NAMALWA (cell line): ENCODE data around the gene NOL4L.
"Not testable (repeated sequence)": the region's sequence is repeated elsewhere in the genome, so short reads cannot be mapped to it uniquely, and the experiment has no call there.

ENCODE experiments used
- DNase-seq: peaks from one replicate; pipeline ENCODE4 v3.0.0-alpha.2; 2015; ENCODE audit warnings: low spot score

NOL4L gene

DNA sequence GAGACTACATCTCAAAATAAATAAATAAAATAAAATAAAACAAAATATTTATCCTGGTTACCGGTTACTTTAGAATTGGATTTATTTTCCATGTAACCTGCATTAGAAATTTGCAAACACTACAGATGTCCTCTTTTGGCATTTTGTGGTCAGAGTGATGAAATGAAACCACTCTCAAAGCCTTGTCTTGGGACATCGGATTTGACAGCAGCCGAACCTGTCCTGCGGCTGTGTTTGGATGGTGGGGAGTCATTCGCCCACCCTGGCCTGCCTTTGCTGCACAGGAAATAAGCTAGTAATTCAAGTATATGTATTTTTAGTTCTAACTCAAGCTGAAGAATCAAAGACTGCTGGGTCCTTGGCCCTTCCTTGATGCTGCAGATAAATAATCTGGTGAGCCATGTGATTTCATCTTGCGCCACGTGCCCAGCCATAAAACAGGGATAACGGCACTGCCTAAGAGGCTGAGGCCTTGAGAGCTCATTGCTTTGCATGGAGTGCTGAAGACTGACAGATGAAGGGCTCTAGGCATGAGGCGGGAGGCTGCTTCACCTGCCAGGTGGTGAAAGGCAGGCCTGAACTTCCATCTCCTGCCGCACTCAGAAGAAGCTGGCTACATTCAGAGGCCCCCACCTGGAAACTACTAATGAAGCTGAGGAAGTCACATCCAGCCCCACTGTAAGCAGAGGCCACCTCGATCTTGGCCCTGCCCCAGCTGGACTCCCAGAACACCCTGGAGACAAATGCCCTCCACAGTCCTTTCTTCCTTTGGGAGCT is 76.9 kb downstream of the NOL4L start:
- no peak for DNase-seq

DNA sequence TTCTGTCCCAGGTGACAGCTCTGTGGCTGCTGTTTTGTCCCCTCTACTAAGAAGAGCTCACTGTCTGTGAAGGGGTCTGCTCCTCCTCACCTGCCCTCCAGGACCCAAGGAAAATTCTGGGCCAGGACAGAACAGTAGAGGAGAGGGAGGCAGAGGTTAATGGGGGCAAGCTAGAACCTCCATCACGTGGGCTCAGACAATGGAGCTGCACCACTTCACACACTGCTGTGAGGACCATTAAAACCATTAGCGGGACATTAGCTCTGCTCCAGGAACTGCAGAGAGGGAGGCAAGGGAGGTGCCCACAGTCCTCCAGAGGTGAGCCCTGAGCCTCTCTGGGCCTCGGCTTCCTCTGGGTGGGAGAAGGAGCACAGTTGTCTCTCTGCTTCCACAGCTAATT is 78.4 kb downstream of the NOL4L start:
- DNase-seq: no peak

DNA sequence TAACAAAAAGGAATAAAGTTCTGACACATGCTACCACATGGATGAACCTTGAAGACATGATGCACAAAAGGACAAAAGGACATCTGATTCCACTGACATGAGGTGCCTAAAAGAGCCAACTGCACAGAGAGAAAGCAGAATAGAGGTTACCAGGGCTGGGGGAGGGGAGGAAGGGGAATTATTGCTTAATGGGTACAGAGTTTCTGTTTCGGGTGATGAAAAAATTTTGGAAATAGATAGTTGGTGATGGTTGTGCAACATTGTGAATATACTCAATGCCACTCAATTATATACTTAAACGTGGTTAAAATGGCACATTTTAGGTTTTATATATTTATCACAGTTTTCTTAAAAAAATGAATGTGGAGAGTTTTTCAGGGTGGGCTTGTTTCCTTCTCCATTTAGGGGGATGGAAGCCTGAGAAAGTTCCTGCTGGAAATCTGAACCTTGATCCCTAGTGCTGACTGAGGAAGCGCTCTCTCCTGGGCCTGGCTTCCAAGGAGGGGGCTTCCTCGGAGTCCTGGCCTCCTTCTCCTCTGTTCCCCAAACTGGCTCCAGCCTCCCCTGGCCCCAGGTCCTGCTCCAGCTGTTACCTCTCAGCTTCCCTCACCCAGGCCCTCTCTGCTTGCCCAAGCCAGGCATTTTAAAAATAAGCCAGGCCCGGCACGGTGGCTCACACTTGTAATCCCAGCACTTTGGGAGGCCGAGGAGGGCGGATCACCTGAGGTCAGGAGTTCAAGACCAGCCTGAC is 79.2 kb downstream of the NOL4L start:
- DNase-seq: no peak

DNA sequence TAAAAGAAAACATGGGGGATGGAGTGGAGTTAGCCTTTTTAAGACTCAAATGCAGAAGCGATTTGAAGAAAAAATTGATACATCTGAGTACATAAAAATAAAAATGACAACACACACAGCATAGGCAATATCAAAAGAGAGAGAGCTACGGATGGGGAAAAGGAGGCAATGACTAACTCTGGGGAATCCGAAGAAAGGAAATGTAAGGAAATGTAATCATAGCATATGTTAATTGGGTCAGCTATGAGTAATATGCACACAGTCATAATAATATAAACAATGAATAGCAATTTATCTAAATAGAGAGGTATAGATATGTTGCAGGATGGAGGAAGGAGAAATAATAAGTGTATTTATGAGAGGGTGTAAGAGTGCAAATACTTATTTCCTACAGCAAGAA is 83.4 kb downstream of the NOL4L start:
- DNase-seq: no peak

DNA sequence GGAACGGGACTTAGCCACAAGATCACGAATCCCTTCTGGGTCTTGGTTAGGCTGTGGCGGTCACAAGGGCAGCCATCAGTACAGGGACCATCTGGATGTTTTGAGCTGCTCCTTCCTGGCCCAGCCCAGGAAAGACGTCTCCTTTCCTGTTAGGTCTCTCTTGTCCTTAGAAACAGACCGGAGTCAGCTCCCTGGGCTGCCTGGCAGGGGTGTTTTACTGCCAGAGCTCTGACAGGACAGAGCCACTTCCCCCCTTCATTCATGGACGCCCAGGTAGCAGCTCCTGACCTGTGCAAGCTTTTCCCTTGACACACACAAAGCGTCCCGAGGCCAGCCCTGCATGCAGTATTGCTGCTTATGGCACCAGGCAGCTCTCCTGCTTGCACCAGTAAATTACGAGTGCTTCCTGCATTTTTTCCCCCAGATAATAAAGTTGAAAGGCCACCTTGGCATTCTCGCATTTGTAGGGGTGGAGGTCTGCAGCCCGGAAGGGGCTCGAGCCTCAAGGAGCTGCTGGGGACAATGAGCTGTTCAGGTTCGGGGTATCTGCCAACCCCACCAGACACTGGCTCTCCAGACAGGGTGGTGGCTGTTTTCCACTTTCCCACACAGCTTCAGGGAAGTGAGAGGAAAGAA is 87.4 kb downstream of the NOL4L start:
- no peak for DNase-seq

DNA sequence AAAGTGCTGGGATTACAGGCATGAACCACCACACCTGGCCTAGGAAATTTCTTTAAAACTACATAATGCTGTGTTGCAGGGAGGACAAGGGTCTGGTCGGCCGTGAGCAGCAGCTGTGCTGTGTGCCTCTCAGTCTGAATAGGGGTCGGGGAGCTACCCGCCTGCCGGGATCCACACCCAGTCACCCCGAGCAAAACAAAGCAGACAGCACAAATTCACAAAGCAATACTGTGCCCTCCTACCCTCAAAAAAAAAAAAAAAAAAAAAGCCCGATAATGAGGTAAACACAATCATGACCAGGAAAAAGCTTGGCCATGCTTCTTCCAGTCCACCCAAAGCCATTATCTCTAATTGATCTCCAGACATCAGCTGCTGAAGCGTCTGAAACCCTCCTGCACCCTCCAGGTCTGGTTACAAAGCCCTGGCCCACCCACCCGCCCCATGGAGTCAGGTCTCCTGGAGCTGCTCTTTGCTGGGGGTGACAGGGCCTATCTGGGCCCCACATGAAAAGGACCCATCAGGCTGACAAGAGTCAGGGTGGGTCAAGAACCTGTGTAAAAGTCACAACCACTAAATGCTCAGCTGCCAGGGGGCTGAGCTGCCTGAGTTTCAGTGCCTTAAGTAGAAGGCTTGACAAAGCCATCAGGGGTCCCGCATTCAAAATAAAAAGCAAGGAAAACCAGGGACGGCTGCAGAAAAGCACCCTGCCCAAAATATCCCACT is 88.2 kb downstream of the NOL4L start:
- DNase-seq: no peak

DNA sequence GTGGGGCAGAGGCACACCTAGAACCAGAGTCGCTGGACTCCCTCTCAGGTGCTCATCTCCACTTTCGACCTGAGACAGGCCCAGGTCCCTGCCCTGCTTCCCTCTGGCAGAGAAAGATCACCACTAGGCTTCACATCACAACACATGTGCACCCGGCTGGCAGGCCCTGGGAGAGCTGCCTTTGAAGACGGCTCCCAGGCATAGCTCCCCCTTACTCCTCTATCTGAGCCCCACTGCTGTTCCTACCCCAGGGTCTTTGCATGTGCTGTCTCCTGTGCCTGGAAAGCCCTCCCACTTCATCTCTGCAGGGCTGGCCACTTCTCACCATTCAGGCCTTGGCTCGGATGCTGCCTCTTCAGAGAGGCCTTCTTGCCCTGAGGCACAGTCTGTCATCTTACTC is 89.2 kb downstream of the NOL4L start:
- no peak for DNase-seq

DNA sequence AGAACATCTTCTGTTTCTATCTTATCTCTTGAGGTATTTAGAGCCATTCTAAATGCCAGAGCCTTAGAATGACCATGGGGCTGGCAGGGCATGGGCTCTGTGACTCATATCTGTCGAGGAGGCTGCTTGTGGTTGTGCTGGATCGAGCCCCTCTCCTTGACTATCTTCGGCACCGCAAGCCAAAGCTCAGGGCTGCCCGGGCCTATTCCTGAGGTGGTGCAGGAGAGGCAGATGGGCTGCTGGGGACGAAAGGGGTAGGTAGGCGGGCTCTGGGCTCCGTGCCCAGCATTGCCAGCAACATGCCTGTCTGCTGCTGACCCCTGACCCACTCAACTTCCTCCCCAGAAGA is 89.9 kb downstream of the NOL4L start:
- no peak for DNase-seq

DNA sequence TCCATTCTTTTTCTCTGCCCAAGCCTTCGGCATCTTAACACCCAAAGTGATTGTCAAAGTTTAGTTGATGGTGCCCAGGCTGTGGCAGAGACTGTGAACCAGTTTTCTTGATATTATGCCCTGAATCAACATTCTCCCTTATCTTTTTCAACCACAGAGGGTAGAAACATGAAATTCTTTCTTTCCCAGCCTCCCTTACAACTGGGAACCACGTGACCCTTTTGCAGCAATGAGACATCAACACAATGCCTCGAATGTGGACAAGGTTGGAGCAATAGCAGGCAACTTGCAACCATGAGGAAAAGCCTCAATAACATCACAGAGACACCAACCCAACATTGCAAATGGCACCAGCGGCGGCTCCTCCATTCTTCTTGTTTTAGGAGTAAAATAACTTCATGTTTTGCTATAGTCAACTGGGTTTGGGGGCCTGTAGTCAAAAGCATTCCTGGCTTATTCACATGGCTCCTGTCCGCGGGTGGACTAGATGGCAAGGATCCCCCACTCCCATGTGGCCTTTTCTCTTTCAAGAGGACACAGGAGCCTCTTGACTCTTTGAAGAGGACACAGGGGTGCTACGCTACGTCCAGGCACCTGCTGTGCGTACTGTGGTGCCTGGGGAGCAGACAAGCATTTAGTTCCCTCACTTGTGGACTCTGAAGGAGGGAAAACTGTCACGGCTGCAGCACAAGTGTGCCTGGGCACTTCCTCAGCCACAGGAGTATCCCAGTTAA is 90.5 kb downstream of the NOL4L start:
- no peak for DNase-seq

DNA sequence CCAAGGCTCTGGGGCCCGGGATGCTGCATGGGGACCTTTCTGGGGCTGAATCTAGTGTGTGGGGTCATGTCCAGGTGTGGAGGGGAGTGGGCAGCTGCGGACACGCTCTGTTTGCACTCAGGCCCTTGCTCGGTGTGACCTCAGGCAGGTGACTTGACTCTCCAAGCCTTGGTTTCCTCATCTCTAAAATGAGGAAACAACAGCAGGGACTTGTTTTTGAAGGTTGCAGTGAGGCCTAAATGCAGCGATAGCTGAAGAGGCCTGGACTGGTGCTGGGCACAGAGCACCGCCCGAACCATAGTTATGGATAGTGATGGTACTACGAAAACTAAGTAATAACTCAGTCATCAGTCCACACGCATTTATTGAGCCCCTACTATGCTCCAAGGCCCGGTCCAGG is 91.8 kb downstream of the NOL4L start:
- DNase-seq: no peak

DNA sequence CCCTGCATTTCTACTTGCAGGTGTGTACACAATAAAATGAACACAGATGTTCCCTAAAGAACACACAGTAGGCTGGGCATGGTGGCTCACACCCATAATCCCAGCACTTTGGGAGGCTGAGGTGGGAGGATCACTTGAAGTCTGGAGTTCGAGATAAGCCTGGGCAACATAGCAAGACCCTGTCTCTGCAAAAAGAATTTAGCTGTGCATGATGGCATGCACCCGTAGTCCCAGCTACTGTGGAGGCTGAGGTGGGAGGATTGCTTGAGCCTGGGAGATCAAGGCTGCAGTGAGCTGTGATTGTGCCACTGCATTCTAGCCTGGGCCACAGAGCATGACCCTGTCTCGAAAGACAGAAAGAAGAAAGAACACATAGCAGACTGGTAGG is 93.4 kb downstream of the NOL4L start:
- DNase-seq: not testable (repeated sequence)

DNA sequence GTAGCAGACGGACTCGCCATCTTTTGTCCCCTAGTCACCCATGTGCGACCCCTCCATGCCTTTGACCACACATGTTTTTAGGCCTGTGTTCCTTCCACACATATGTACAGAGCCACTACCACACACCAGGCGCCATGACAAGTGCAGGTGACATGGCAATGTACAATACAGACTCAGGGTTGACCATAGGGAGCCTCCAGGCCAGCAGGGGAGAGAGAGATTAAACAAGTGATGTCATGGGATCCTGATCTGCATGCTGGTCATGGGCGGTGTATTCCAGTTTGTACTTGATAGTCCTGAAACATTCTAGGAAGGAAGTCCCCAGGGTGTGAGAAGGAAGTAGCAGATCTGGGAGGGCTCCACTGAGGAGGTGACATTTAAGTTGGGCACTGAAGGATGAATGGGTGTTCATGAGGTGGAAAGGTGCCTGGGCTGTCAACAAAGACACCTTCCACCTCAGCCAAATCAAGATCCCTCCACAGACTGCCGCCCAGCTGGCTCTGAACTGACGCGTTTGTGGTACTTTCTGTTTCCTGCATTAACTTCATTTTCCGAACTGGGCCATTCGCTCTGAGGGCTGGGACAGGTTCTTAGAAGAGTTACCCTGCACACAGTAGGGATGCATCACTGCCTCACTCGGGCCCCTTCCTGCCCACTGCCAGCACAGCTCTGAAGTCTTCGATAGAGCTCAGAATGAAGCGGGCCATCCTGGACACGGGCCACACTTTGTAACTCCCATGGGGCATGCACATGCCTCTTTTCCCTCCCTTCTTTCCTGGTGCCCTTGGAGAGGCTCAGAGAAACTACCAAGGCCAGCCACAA is 94.0 kb downstream of the NOL4L start:
- no peak for DNase-seq

DNA sequence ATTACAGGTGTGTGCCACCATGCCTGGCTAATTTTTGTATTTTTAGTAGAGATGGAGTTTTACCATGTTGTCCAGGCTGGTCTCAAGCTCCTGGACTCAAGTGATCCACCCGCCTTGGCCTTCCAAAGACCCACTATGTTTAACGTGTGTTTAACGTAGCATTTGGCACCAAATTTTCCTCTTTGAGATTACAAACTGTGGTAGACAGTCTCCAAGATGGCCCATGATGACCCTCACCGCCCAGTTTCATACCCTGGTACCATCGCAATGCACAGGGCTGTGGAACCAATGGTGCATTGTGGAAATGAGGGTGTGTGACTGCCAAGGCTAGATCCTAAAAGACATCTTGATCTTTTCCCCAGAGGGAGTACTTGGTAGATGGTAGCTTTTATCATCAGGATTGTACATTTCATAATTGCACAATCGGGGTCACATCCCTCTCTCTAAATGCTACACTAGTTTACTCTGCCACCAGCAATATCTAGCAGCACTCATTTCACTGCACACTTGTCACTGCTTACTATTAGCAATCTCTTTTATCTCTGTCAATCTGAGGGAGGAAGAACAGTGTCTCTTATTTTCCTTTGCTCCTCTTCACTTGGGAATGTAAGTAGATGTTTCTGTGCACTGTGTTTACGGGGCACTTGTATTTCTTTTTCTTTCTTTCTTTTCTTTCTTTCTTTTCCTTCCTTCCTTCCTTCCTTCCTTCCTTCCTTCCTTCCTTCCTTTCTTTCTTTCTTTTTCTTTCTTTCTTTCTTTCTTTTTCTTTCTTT is 96.9 kb downstream of the NOL4L start:
- DNase-seq: no peak

DNA sequence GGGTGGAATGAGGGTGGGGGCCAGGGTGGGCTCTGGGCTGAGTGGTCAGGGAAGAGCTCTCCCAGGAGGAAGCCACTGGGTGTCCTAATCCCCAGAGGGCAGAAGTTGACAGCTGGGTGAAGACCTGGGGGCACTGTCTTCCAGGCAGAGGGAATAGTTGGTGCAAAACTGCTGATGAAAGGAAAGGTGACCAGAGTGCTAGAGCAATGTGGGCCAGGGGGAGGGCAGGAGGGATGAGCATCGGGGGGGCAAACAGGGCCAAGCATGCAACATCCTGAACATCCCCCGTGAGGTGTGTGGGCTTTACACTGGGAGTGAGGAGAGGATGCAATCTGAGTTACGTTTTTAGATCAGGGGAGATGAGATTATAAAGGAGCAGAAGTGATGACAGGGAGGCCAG is 97.8 kb downstream of the NOL4L start:
- no peak for DNase-seq

DNA sequence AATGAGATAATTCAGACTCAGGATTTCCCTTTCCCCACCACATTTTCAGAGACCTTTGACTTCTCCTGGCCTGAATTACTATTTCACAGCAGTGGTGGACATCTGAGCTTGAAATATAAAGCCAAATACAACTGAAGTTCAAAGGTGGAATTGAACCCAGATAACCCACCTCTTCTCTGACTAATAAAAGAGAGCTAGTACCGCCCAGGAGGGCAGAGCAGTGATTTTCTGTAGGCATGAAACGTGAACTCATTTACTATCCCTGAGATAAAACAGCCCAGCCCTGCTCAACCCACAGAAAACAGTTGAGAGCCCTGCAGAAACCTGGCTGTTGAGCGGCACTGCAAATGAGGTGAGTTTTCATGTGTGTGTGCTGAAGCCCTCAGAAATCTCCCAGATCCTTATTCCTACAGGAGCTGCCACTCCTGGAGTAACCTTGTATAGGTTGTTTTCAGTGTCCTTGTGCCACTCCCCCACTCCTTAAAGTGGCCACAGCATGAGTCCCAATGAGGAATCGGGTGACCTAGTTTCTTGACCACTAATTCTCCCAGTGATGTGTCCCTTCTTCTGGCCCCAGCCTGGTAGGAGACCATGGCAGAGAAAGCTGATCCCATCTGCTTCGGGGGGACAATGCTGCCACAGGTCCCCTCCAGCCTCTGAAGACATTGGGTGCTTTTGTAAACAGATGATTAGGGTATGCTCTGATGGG is 99.2 kb downstream of the NOL4L start:
- DNase-seq: no peak

DNA sequence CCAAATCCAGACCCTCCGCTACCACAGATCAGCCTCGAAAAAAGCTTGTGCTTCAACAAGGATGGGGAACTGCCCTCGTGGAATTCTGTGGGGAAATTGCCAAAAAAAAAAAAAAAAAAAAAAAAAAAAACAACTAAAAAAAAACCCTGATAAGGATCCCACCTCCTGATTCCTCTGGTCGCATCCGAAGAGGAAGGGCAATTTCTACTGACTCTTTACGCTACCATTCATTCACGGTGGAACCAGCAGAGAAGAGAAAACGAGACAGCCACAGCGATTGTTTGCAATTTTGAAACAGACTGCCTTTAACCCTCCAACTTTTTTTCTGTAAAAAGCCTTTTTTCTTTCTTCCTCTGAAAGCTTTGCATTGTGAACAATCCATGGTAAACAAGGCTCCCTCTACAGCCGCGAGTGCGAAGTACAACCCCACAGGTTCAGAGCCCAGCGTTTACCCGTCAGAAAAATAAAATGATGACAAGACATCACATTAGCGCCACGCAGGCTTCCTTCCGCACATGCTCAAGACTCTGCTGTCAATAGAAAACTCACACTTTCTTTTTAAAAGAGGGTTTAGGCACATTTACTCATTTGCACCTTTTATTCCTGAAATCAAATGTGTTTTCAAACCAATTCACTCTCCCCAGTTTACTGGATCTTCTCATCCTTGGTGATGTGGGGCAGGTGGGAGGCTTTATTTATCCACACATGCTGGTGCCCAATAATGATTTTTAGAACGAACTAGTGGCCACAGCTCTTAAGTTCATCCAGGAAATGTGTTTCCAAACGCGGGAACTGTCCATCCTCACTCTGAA is 100.0 kb downstream of the NOL4L start:
- peak; percentile 95 for DNase-seq

DNA sequence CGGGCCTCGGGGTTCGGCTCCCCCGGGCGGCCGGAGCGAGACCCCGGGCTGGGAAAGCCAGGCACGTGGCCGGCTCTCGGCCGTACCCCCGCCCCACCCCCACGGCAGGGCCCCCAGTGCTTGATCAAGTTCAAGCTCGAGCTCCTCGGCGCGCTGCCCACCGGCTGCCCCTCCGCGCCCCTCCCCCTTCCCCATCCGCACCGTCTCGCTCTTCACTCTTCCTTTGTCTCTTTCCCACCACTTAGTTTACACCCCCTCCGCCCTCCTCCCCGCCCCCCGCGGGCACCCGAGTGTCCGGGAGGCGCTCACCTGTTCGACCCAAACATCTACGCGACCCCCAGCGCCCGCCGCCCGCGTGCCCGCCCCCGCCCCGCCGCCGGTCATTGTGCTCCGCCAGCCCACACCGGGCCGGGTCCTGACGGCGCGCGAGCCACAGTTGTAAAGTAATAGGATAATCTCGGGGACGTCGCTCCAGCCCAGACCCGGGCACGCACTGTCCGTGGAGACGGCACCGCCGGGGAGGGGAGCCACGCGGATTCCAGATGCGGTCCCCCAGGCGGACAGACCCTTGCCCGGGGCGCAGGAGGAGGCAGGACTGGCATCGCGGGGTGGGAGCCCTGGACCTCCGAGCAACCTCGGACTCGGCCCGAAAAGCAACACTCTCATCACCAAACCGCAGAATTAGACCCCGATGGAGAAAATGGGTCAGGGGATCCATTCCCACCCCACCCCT is 100.7 kb downstream of the NOL4L start:
- DNase-seq: peak; percentile 46
